Lower leg skin (tissue), 3 donors: Measurements from ENCODE around the gene TSSC4.

ENCODE experiments used
- CTCF ChIP-seq, 3 donors: fragments of 450-650 bp; IDR thresholded peaks; one replicate each; pipeline ENCODE4 v1.5.1; 2016; ENCODE audit warnings: antibody characterized with exemption in 3 of 3, mild to moderate bottlenecking in 3 of 3, moderate library complexity in 2 of 3
- POLR2A ChIP-seq, 2 donors: fragments of 450-650 bp; IDR thresholded peaks; one replicate each; pipeline ENCODE4 v1.6.1; 2016 to 2017; ENCODE audit warnings: antibody characterized with exemption in 2 of 2, mild to moderate bottlenecking in 1 of 2, moderate library complexity in 1 of 2

GRCh38 chr11:2432171-2432621 is 31.6 kb downstream of the TSSC4 start:
- TF ChIP-seq CTCF (IDR thresholded peaks at IDR 0.05) (no peak), POLR2A (IDR thresholded peaks at IDR 0.05) (no peak)
